Panc1 (cell line): Measurements from ENCODE around the gene AVEN.

Experiments
- CTCF ChIP-seq: fragments of 450-650 bp; IDR thresholded peaks from 2 replicates; pipeline ENCODE4 v1.5.1; 2017; ENCODE audit warnings: mild to moderate bottlenecking
- POLR2AphosphoS5 ChIP-seq: IDR thresholded peaks from 2 replicates; pipeline ENCODE4 v1.6.1; 2012; ENCODE audit warnings: mild to moderate bottlenecking, low read depth, low read length, moderate library complexity
- REST ChIP-seq, 2 experiments: IDR thresholded peaks; 2 replicates each; pipeline ENCODE4 v1.6.1; 2011 to 2012; ENCODE audit warnings: low read depth in 2 of 2, control low read depth in 1 of 2, low read length in 1 of 2, mild to moderate bottlenecking in 1 of 2, moderate library complexity in 1 of 2; ENCODE audit not compliant: insufficient read depth in 1 of 2

- TF ChIP-seq CTCF, result no peak
- no peak for TF ChIP-seq POLR2AphosphoS5
- no peak for TF ChIP-seq REST (IDR thresholded peaks at IDR 0.05; ENCODE audit: insufficient read depth in 1 of 2, low read depth in 2 of 2, low read length in 1 of 2)
Observed at GRCh38 chr15:34054081-34054707, 15.2 kb upstream of the AVEN start.
